Measurements from ENCODE around the gene ZNG1A. TPM values are rescaled to one million over a fixed set of nuclear protein-coding genes. Genes with fewer than 3 reads are reported as not detected.
"Not testable (repeated sequence)": the region's sequence is repeated elsewhere in the genome, so short reads cannot be mapped to it uniquely, and the experiment has no call there.

Gene ZNG1A
- total RNA-seq, 4 donors from 2014 or later: 21.9 to 34.5 (median 25.4) TPM

DNA sequence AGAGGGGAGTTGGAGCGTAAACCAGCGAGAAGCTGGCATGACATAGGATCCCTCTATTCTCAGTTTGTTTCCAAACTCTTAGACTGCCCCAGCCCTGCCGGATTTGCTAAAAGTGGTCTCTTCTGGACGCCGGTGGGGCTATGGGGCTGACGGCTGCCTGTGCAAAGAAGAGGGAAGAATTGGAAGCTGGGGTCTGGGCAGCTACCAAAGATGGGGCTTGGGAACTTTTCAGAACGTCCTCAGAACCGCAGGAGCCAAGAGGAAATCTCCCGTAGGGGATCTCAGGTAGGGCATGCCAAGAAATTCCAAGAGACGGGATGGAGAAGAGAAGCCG lies 63.8 kb downstream of the ZNG1A start:
- DNase-seq (ENCODE audit: low spot score); ATAC-seq (ENCODE audit: low FRiP score): not testable (repeated sequence)

DNA sequence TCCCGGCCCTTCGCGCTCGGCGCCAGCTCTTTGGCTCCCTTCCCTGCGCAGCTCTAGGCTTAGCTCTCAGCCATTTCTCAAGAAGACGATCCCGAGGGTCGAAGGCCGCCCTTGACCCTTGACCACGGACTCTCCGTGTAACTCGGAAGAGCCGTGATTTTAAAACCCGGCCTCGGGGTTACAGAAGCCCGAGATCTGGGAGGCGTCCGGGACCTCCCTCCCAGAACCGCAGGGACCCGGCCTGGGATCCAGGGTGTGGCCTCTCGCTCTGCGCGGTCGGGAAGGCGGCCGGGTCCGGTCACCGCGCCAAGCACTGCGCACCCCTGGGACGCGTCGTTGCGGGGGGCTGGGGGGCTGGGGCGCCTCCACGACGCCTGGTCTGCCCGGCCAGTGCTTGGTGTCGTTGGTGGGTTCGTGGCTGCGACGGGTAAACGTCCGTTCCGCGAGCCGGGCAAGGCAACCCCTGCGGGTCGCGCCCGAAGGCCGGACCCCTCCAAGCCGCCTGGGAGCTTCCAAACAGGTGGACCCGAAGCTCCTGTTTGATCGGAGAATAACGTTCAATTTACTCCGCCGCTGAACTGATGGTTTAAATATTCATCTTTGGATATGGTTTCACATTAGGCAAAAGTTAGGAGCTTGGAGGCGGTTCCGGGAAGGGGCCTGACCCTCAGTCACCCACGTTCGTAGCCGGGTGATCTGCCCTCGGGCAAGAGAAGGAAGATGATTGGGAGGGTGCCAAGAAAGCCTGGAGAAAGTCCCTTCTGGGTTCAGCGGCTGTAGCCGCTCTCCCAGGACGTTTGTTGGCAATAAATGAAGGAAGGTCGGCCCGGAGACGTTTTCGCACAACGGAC lies 64.4 kb downstream of the ZNG1A start:
- not testable (repeated sequence) for DNase-seq (ENCODE audit: low spot score)
- ATAC-seq (ENCODE audit: low FRiP score): peak; percentile 56

DNA sequence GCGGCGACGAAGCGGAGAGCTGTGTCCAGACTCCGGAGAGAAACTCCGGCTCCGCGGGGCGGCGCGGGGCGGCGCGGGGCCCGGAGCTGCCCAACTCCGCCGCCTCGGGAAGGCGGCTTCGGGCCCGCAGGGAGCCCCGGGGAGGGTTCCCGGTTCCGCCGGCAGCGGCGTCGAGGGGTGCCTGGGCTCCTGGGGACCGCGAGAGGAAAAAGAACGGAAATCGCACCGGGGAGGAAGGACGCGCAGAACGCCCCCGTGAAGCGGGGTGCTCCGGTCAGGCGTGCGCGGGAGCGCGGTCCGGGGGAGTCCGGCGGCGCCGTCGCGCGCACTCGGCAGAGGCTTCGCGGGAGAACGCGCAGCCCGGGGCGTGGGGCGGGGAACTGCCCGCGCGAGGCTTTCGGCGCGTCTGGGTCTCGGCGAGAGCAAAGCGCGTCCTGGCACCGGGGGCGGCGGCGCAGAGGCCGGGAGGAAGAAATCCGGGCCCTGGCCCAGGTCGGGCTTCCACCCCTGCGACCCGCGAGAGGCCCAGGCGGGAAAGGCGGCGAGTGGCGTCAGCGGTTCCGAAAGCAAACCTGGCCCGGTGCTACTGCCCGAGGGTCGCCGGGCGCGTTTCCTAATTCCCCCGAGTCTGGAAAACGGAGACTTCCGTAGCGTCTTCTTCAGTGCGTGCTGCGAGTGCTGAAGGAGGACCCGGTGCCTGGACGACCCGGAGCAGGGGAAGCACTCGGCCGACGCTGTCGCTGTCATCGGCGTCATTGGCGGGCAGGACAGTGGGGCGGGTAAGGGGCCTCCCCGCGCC lies 65.2 kb downstream of the ZNG1A start:
- not testable (repeated sequence) for DNase-seq (ENCODE audit: low spot score)
- peak; percentile 64 for ATAC-seq (ENCODE audit: low FRiP score)

DNA sequence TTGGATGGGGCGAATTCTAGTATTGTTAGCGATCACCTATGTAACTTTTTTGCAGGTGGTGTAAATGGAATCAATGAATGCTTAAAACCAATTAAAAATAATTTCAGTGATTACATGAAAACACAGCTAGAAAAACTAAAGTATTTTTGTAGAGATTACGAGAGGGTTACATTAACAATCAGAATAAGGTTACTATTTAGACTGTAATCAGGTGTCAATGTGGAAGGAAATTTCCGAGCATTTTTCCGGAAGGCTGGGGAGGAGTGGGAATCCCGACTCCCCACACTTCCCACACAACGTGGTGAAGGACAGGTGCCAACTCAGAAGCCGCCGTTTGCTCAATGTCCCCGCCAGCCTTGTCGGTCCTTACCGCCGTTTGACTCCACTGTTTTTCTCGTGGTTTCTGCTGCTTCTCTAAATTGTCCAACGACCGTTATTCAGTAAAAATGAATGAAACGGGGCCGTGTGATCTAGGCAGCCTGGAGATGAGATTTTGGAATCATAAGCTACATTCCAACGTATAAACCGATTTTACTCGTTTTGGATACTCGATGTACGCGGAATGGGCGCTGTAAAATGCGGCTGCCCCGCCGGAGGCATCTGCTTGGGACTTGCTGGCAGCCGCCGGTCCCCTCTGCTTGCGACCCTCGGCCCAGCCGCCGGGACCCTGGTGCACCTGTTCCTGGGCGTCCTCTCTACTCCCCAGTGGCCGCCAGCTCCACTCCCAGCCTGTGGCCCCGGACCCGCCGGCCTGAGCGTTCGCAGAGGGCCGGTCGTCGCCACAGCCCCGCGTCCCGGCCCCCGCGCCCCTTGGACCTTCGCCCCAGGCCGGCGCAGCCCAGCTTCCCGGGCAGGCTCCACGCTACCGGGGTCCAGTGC lies 66.0 kb downstream of the ZNG1A start:
- DNase-seq (ENCODE audit: low spot score): not testable (repeated sequence)
- peak; percentile 17 for ATAC-seq (ENCODE audit: low FRiP score)

DNA sequence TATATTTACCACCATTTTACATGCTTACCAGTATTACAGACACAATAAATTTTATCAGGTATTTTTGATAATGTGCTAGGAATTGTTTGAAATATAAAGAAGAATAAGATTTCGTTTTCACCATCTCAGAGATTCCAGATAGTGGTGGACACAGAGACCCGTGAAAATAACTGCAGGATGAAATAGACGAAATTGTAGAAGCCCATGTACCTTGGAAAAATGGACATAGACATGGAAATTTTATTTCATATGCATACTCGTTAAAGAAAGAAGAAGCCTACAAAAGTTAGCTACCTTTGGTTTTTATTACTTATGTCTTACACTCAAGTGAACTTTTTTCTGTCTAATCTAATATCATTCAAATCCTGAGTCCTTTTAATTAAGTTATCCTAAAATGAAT lies 68.2 kb downstream of the ZNG1A start:
- not testable (repeated sequence) for DNase-seq (ENCODE audit: low spot score); ATAC-seq (ENCODE audit: low FRiP score)

DNA sequence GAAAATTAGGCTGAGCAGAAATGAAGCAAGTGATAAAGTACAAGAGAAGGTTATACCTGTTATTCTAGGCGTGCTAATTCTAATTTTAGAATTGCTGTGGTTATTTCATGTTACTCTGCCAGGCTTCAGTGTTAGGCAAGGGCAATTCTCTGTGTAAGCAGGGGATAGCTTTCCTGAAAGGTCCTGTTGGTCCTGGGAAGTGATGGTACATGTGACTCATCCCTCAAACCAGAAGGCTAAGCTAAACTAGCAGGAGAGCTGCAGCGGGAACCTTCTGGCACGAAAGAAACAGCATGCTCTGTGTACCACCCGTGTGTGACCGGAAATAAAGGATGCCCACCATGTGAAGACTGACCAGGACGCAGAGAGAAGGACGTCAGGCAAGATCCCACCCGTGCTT lies 69.3 kb downstream of the ZNG1A start:
- not testable (repeated sequence) for ATAC-seq (ENCODE audit: low FRiP score); DNase-seq (ENCODE audit: low spot score)

DNA sequence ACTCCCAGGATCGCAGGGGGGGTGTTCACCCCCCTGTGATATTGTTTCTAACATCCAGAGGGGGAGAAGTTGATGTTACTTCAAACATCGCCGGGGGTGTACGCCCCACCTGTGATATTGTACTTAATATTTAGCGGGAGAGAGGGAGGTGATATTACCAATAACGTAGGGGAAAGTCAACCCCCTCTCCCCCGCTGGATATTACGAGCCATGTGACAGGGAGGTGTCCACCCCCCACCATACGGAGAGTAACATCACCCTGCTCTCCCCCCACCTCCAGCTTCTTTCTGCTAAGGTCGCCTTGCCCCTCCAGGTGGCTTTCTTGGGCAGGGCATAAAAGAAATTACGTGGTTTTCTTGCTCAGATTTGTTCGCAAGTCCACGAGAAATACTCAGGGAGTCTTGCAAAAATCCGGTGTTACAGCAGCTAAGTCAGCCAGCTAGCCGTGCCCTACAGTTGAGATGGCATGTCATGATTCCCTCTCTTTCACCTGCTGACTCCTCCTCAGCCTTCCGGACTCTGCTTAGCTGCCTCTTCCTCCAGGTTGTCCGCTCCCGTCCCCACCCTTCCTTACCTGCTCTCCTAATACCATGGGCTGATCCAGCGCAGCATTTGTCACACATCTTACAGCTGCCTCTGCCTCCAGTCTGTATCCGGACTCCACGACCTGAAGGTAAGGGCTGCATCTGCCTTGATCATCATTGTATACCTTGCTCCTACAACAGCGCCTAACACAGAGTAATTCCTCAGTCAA lies 69.9 kb downstream of the ZNG1A start:
- not testable (repeated sequence) for DNase-seq (ENCODE audit: low spot score); ATAC-seq (ENCODE audit: low FRiP score)

DNA sequence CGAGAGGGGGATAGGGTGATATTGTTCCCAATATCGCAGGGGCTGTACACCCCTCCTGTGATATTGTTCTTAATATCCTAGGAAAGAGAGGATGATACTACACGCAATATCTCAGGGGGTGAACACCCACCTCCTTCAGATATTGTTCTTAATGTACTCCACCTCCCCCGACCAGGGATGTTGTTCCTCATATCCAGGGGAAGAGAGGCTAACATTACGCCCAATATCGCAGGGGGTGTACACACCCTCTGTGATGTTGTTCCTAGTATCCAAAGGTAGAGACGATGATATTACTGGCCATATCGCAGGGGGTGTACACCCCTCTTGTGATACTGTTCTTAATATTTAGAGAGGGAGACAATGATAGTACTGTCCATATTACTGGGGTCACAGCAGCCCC lies 72.9 kb downstream of the ZNG1A start:
- DNase-seq (ENCODE audit: low spot score); ATAC-seq (ENCODE audit: low FRiP score): not testable (repeated sequence)

DNA sequence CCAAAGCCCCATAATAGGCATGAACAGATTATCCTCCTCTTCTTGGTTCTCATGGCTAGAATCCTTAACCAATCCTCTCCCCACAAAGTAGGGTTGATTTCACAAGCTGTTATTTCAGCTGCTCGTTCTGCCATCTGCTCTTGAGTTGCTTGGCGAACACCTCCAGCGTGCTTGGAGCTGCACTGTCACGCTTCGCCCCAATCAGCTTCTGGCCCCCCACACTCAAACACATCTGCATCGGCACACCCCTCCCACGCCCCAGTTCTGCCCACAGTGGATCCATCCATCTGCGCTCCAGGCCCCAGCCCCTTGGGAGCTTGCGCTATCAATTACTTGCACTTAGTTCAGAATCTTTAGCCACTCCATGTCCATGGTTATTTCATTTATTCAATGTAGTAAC lies 78.4 kb downstream of the ZNG1A start:
- not testable (repeated sequence) for ATAC-seq (ENCODE audit: low FRiP score); DNase-seq (ENCODE audit: low spot score)

DNA sequence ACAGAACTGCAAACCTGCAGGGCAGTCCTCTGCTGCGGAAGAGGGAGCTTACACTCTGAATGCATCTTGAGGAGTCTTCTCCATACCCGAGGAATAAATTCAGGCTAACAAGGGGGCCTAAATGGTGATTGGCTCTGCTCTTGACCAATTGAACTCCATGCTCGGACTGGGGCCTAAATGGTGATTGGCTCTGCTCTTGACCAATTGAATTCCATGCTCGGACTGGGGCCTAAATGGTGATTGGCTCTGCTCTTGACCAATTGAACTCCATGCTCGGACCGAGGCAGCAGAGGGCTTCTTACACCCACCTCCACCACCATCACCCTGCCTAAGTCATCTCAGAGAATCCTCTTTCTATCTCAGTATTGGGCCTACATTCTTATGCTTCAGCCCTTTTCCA lies 79.0 kb downstream of the ZNG1A start:
- not testable (repeated sequence) for ATAC-seq (ENCODE audit: low FRiP score); DNase-seq (ENCODE audit: low spot score)

DNA sequence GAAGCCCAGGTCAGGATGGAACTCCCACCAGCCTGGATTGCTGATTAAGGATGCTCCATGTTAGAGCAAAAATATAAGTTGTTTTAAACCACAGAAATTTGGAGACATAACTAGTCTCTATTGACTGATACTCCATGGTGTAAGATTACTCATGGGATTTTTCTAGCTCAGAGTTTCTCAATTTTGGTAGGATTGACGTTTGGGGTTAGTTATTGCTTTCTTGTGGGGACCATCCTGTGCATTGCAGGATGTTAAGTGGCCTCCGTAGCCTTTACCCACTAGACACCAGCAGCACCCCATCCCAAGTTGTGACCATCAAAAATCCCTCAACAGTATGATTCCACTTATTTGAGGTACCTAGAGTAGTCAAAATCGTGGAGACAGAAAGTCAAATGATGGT lies 80.1 kb downstream of the ZNG1A start:
- not testable (repeated sequence) for DNase-seq (ENCODE audit: low spot score); ATAC-seq (ENCODE audit: low FRiP score)

DNA sequence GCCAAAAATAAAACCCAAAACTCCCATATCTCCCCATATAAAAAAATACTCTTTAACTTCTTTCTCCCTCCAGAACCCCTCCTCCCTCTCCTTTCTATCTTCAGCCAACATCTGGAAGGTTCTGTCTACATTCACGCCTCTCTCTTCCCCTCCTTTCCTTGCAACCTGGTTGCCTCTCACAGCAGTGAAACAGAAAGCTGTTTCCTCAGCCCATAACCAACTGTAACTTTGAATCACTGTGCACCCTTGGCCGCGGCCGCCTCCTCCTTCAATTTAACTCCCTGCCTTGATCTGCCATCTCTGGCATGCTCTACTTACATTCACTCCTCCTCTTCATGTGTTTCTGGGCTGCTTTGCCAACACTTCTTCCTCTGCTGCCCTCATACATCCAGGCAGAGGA lies 83.9 kb downstream of the ZNG1A start:
- DNase-seq (ENCODE audit: low spot score): not testable (repeated sequence)
- ATAC-seq (ENCODE audit: low FRiP score): peak; percentile 67

DNA sequence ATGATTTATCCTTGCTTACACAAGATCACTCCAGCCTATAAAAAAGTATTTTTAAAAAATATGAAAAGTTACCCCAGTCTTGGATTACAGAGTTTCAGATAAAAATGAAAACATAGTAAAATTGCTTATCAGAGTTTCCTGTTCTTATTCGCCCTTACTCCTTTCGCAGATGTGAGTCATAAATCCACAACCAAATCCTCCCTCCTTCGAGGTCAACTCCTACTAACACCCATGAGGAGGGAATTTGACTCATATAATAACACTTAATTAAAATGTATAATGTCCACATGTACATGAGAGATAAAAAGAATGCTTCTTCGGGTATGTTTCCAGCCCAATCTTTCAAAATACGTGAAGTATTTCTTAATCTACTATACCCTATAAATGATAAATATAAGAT lies 84.5 kb downstream of the ZNG1A start:
- DNase-seq (ENCODE audit: low spot score): not testable (repeated sequence)
- ATAC-seq (ENCODE audit: low FRiP score): peak; percentile 91

DNA sequence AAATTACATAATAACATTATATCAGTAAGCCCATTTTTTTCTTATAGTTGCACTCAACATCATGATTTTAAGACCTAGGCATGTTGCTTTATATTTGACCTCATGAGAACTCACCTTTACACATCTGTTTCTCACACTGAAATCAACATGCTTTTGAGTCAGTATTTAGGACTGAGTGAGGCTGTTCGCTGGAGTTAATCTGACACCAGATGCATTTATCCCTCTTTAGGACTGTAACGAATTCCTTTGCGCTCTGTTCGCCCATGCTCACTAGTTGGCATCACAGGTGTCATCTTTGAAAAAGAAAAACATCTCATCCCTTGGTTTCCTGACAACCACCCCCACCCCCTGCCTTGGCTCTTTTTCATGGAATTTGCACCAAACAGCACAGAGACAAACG lies 84.9 kb downstream of the ZNG1A start:
- peak; percentile 74 for ATAC-seq (ENCODE audit: low FRiP score)
- DNase-seq (ENCODE audit: low spot score): not testable (repeated sequence)

DNA sequence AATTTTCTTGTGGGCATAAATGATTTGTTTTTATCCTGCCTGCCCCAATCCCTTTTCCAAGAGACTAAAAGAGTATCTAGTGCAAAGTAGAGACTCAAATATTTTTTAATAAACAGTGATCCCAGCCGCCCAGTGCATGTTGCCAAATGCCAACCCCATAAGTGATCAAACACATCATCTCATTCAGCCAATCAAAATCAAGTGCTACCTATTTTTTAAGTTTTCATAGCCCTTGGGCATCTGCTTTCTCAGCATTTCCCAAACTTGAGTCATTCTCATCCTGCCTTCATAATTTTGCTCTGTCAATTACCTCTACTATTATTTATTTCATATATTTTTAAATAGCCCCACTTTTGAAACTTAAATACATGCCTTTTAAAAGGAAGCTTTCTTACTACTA lies 88.0 kb downstream of the ZNG1A start:
- DNase-seq (ENCODE audit: low spot score); ATAC-seq (ENCODE audit: low FRiP score): not testable (repeated sequence)

DNA sequence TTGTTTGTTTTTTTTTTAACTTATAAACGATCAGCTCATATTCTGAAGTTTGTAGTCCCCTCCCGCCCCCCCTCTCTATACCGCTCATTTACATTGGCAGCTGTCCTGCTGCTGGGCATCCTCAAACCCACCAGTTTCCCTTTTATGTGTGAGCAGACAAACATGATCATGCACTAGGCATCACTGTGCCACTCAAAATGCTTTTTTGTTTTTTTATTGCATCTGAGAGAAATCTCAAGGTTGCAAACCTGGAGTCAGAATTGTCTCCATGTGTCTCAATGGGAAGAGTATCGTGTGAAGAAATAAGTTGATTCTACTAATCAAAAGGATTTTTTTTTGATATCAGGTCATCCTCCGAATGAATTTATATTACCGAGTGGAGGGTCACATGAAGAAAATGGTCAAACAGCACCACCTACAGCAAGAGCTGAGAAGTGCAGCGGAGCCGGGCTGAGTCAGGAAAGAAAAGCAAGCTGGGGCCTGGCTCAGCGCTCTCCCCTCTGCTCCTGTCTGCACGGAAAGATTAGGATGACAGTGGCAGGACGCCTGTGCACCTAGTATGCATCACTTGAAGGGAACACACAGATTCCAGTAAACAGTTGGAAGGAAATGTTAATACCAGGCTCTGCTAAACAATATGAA lies 90.3 kb downstream of the ZNG1A start:
- ATAC-seq (ENCODE audit: low FRiP score): peak; percentile 92
- not testable (repeated sequence) for DNase-seq (ENCODE audit: low spot score)

DNA sequence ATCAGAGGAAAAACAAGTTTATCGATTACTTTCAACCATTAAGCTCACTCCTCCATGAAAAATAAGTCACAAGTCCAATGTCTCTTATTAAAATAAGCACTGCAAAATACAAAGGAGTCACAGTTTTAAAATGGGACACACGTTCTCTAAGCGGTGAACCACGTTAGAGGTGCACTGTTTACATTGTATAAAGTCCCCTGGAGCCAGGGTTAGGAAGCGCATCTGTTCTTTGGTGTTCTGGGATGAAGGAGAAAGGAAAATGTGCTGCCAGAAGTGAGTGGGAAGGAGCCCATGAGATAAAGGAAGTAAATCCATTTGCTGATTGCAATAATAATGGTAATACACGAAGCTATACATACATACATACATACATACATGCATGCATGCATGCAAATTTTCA lies 91.0 kb downstream of the ZNG1A start:
- DNase-seq (ENCODE audit: low spot score): not testable (repeated sequence)

DNA sequence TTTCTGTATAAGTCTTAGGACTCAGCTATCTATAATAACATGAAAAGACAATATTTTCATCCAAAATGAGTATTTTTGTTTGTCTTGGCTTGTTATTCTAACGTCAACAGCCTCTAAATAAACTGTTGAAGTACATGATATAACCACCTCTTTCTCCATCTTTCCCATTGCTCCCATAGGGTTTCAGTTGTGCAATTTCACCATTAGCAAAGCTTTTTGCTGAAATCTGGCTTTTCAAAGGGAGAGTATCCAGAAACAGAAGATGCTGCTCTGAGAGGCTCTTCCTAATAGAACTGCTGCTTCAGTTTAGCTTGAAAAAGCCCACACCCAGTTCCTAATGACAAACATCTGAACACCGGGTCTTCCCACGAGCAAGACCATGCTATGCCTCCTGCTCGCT lies 91.8 kb downstream of the ZNG1A start:
- not testable (repeated sequence) for ATAC-seq (ENCODE audit: low FRiP score); DNase-seq (ENCODE audit: low spot score)

More for the DNA sequence above, 91.0 kb downstream of the ZNG1A start:
- ATAC-seq (ENCODE audit: low FRiP score): not testable (repeated sequence)
